Fibroblast of skin of right biceps (primary cell): ENCODE data around the gene CCDC14.
A peak's percentile ranks its signal among the peaks of the same experiment; 100 is the strongest.
"Not testable (repeated sequence)": the region's sequence is repeated elsewhere in the genome, so short reads cannot be mapped to it uniquely, and the experiment has no call there.

Source experiments
- DNase-seq: peaks from one replicate; pipeline ENCODE4 v3.0.0-alpha.2; 2013

Gene CCDC14

GRCh38 chr3:123892195-123892594, 68.8 kb downstream of the CCDC14 start:
- no peak for DNase-seq

GRCh38 chr3:123890991-123891390, 70.0 kb downstream of the CCDC14 start:
- not testable (repeated sequence) for DNase-seq

- DNase-seq: not testable (repeated sequence)
These were observed 70.9 kb downstream of the CCDC14 start for GRCh38 chr3:123890162-123890561.

GRCh38 chr3:123884993-123885392, 76.0 kb downstream of the CCDC14 start:
- DNase-seq: no peak

- peak; percentile 86 for DNase-seq
These were observed 76.7 kb downstream of the CCDC14 start, which contains the start of gene MYLK for GRCh38 chr3:123884203-123884831. Gene MYLK, minus strand, starts transcription at chr3:123884332. Its CDS starts 90,491 bp downstream, at chr3:123793841.

- DNase-seq: peak; percentile 19
These were observed 77.3 kb downstream of the CCDC14 start for GRCh38 chr3:123883701-123884202.

GRCh38 chr3:123883111-123883510, 77.9 kb downstream of the CCDC14 start:
- DNase-seq: no peak

GRCh38 chr3:123881771-123882170, 79.3 kb downstream of the CCDC14 start:
- no peak for DNase-seq

- peak; percentile 58 for DNase-seq
These were observed 79.9 kb downstream of the CCDC14 start for GRCh38 chr3:123880998-123881561.

- no peak for DNase-seq
These were observed 82.2 kb downstream of the CCDC14 start for GRCh38 chr3:123878807-123879206.

- no peak for DNase-seq
These were observed 83.1 kb downstream of the CCDC14 start for GRCh38 chr3:123877965-123878364.

GRCh38 chr3:123877466-123877865, 83.6 kb downstream of the CCDC14 start:
- DNase-seq: no peak

GRCh38 chr3:123876858-123877257, 84.2 kb downstream of the CCDC14 start:
- DNase-seq: no peak

- no peak for DNase-seq
These were observed 88.4 kb downstream of the CCDC14 start for GRCh38 chr3:123872621-123873020.

GRCh38 chr3:123871946-123872345, 89.1 kb downstream of the CCDC14 start:
- DNase-seq: peak; percentile 26

GRCh38 chr3:123870033-123870432, 91.0 kb downstream of the CCDC14 start:
- DNase-seq: peak; percentile 47

- no peak for DNase-seq
These were observed 91.9 kb downstream of the CCDC14 start for GRCh38 chr3:123869165-123869564.

- no peak for DNase-seq
These were observed 96.3 kb downstream of the CCDC14 start for GRCh38 chr3:123864706-123865105.
